Fibroblast of skin of right biceps (primary cell): ENCODE data around the gene POFUT2.
A peak's percentile ranks its signal among the peaks of the same experiment; 100 is the strongest.

Source experiments
- DNase-seq: peaks from one replicate; pipeline ENCODE4 v3.0.0-alpha.2; 2013

Gene POFUT2

DNA sequence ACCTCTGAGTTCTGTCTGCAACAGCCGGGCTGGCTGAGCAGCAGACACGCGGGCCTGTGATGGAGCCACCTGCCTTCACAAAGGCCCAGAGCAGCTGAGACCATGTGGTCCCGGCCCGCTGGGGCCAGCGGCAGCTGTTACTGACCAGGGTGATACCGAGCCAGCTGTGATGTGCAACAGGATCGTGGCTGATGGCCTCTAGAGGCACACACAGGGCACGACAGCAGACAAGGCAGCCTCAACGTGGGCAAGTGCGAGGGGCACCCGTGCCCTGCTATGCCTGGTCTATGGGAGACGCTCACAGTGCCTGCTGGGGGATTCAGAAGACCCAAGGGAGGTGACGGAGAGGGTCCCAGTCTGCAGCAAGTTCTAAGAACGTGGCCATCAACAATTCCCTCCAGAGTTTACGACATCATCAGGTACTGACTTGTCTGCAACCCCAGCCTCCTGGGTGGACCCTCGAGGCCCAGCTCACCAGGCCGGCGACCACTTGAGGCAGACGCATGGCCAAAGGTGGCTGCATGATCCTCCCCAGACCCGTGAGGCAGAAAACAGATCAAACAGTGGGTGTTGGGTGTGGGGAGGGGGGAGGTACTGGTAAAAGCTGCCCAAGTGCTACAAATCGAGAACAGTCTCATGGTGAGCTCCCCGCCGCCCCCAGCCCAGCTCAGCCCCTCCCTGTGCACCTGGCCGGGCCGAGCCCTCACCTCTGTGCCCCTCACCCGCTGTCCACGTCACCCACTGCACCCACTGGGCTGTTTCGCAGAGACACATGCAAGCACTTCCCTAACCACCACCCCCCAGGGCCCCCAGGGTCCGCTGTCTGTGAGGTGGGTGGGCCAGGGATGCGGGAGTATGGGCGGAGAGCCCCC, 6.0 kb downstream of the POFUT2 start:
- no peak for DNase-seq

DNA sequence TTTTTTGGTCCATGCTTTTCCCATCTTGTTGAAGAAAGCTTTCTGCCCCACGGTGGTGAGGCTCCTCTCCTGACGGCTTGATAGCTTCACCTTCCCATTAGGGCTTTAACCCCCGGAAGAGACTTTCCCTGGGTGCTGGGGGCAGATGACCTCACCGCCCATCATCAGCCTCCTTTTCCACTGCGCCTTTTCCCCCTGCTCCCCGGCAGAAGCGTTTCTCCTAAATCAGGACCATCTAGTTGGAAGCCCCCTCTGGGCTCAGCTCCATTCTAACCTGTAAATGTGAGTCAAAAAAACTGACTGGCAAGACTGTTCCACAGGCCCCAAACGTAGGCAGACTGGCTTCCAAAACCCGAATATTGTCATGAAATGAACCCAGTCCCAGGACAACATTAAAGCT, 6.7 kb downstream of the POFUT2 start:
- no peak for DNase-seq

DNA sequence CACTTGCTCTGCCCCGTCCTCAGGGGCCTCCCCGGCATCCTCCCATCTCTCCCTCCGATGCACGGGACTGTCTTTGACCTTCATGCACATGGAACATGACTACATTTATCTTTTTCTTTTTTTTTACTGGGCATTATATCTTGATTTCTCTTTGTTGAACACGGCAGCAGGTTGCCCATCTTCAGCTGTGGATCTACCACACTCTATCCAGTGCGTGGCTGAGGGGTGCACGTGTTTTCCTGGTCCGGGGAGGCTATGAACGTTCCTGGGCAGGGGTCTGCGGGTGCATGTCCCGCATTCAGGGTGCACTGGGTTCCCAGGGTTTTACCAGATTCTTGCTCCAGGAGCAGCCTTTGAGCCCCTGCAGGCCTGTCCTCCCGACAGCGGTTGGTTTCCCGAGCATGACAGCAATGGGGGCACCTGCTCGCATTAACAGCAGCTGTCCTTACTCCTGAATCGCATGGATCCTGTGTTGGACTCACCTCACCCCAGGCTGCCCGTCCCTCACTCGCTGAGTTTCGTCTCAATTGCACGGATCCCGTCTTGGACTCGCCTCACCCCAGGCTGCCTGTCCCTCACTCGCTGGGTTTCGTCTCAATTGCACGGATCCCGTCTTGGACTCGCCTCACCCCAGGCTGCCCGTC, 7.4 kb downstream of the POFUT2 start:
- no peak for DNase-seq

DNA sequence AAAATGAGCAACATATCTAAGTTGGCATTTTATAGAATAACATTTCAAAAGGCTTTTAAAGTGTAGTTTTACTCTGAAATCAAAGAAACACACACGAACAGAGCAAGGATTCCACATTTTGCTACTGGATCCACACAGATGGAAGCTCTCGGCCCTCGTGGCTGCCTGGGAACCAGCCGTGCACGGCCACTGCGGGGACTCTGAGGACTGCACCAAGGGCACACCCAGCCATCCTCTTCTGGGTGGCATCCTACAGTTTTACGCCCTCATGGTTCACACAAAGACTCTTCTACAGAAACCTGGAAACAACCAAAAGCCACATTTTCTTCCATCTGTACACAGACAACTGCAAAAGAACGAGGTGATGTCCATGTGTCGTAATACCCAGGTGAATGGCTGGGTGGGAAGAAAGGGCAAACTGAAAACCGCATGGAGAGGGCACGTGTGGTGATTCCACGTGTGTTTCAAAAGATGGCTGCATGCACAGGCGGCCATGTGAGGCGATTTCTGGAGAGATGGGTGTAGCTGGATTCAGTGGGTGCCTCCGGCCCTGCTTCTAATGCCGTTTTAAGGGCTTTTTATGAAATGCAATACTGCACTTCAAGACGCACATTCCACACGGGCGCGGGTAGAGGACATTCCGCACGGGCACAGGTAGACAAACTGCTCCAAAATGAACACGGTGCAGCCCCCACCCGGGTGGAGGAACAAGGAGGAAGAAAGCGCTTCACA, 8.1 kb downstream of the POFUT2 start:
- no peak for DNase-seq

DNA sequence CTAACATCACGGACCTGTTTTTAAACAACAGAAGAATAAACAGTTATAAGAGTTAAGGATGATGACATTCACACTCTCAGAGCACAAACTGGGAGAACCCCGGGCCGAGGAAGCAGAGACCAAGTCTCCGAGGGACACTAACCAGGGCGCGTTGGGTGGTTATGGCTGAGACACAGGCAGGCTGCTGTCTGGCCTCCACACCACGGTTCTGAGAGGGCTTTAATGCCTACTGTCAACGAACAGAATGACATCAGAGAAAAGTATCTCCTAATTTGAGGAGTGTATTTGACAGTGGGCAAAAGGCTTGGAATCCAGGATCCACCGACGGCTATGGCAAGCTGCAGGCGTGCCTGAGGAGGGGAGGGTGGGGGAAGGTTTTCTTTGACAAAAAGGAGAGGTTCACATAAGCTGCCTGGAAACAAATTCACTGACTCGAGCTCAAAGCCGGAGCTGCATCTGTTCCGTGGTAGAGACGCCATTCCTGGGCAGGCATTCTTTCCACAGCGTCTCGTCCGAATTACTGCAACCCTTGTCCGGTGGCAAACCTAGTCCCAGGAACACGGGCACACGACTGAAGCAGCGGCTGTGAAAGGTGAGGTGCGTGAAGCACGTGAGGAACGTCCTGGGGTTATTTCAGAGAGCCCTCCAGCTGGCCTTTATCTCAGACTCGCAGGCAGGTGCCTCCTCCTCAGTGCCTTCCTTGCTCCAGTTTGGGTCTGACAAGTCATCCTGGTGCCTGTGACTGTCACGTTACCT, 9.4 kb downstream of the POFUT2 start:
- no peak for DNase-seq

DNA sequence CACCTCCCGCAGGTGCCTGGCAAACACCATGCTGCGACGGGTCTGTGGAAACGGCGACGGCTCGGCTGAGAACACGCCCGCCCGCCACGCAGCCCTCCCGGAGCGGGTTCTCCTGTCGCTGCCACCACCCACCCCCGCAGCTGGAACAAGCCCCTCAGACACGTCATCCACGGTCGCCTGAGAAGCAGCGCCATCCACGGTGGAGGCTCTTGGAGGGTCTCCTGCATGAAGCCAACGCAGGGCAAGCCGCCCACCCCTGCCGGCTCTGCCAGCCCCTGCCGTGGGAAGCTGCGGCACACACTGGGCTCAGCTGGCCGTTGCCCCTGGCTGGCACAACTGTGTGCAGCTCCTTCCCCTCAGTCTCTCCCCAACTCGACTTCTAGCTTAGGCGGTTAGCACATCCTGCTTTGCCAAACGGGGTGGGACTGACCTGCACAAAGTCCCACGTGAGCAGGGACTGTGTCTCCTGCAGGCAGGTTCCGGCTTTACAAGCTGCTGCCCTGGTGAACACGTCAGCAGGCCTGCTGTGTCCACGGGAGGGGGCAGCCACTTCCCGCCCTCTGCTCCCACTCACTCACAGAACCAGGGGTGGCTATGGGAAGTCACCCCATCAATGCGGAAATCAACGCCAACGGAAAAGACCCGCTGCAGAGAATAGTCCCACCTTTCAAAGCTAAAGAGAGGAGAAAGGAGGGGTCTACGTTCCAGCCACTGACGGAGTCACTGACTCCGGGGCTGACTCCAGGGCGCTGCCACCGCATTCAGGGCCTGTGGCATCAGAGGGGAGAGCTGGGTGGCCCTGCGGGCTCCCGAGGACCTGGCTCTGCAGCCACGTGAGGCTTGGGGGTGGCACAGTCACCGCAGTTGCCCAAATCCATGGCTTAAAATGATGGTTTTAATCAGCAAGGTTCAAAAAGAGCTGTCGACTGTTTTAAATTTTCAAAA, 10.3 kb downstream of the POFUT2 start:
- DNase-seq, result no peak

DNA sequence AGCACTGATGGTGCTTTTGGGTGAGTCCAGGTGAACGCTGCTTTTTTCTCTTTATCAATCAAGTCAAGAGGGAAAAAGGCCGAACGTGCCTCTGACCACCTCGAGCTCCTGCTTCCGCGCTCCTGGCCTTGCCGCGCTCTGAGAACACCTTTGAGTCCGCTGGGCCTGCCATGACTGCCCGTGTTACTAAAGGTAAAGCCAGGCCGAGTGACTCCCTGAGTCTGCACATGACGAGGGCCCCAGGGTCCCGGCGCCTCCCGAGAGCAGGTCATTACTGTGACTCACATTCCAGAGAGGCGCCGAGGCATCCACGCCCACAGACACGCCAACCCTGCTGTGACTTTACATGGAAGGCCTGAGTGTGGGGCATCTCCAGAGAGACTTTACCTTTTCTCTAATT, 11.1 kb downstream of the POFUT2 start:
- DNase-seq, result no peak

DNA sequence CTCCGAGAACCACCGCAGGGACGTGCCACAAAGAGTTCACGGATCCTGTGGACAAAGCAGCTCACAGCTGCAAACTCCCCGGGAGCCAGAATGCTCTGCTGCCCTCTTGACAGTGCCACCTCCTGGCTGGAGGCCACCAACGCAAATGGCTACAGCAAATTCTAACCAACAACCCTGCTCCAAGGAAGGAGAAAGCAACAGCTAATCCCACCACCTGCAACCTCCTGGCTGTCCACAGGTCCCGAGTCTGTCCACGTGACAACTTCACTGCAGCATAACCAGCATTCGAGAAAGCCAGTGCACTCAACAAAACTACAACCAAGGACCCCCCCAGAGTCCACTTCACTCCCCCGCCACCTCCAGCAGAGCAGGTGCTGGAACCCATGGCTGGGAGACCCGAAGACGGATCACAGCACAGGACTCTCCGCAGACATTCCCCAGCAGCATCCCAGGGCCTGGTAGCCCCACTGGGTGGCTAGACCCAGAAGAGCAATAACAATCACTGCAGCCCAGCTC, 17.3 kb downstream of the POFUT2 start:
- DNase-seq, result no peak

DNA sequence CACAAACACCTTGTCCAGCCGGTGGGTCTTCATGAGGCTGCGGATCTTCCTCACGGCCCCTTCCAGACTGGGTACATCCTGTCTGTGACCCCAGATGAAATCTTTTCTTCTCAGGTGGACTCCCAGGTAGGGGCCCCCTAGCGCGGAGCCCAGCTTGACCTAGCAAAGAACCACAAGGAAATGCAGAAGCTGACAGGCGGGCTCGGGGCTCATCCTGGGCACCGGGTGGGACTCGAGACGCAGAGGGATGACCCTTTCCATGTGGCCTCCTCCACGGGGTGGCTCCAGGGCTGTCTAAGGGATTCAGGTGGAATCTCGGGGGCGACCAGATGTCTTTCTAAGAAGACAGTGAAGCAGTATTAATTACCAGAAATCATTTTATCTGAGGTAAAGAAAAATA, 17.8 kb downstream of the POFUT2 start:
- DNase-seq, result no peak

DNA sequence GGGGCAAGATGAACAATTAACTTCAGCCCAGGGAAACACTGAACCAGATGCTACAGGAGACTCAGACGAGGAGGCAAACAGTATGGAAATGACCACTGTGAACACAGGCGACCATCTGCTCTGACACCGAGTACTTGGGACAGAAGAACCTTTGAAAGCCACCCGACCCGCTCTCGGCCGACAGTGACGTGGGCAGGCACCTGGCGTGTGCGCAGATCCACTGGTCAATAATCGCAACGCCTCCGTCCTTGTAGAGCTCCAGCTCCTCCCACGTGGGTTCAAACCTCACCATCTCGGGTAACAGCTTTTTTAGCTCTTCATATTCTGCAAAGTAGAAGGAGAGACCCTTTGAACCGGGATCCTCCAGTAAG, 20.3 kb downstream of the POFUT2 start:
- no peak for DNase-seq

DNA sequence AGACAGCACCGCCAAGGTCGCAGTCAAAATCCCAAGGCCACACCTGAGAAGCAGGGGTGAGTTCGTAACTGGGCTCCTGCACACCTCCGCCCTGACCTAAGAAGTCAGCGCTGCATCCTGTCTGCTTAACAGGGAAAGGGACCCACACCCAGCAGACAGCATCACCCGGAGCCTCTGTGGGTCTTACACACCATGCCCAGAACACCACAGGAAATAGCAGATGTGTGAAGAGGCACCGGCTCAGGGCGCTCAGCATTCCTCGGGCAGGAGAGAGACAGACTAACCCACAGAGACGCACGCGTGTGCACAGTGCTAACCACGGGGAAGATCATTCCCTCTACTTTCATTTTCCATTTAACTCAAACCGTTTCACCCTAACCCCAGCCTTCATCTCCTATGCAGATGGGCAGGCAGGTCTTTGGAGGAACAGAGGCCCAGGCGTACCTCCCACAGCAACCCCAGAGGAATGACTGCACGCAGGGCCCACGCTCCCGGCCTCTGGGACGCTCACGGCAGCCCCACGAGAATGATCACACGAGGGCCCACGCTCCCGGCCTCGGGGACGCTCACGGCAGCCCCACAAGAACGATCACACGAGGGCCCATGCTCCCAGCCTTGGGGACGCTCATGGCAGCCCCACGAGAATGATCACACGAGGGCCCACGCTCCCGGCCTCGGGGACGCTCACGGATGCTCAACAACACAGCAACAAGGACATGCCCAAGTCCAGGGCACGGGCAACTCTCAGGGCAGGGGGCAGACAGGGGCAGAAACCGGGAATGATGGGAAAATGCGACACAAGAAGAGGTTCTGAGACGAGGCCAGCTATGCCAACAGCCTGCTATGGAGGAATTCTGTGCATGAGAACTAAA, 20.9 kb downstream of the POFUT2 start:
- peak; percentile 58 for DNase-seq

DNA sequence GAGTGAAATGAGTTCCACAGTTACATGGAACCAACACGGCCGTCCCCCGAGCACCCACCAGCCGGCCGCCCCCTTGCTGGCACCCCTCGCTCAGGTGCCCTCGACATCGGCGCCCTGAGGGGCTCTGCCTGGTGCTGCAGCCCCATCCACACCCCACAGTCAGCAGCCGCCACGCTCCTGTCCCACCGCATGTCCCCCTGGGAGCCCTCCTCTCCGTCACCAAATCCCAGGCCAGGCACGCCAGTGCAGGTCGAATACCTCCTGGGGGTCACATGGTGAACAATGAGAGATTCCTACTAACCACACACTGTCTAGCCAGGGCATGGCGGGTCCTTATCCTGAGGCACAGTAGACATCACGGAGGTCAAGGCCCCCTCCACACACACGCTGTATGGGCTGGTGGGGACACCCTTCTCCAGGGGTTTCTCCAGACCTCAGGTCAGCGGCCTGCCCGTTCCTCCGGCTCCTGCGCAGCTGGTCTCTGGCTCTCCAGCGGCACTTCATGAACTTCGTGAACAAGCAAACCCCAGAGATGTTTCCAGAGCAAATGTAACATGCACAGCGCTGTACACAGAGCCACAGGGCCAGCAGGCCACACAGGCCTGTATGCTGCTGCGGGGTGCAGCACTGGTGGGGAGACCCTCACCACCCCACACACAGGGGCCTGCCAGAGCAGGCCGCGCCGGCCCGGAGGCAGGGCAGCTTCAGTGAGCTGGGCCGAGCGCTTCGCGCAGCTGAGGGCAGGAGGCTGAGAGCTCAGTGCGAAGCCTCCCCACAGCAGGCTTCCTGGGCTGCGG, 21.8 kb downstream of the POFUT2 start:
- no peak for DNase-seq

DNA sequence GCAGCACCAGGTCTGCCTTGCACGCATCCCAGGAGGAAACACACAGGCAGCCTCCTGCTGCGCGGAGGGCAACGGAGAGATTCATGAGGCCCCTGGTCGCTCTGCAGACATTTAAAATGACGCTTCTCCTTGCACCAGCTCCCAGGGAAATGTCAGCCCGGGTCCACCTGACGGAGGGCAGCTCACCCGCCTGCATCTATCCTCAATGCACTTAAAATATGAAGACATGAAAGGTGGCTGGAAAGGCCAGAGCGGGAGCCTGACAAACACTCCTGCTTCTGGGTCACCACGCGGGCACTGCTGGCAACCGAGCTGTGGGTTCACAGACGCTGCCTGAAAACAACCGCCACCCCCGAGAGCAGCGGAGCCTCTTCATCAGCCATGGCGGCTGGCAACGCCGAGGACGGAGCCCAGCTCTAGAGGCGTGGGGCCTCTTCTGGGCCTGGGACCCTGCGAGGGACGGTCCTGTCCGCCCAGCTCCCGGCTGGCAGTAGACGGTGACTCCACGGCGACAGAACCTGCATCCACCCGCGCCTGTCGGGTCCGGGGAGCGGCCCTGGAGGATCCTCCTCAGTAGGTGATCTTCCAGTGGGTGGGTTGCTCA, 22.7 kb downstream of the POFUT2 start:
- DNase-seq, result no peak

DNA sequence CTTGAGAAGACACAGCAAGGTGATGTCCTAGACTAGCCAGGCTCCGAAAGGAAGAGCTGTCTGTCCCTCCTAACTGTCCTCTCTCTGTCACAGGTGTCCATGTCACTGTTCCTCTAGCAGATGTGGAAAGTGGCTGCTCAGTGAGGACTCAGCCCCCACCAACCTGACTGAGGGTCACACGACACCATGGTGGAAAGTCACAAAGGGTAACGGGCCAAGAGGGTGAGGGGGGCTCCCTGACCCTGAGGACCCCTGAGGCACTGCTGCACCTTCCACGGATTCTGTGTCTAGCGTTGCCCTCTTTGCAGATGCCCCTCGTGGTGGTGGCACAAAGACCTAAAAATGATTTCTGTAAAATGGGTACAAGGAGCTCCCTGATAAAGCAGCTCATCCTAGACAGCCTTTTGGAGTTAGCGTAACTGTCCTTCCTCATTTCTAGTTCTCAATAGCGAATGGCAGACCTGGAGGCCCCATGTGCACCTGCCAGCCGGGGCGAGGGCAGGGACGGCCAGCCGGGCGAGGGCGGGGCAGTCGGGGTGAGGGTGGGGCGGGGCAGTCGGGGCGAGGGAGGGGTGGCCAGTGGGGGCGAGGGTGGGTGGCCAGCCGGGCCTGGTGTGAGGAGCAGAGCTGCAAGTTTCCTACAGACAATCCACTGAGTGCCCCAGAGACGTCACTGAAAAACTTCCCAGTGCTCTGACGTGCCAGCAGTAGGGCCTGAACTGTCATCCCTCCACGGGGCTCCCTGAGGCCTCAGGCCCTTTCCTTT, 23.4 kb downstream of the POFUT2 start:
- DNase-seq, result no peak

DNA sequence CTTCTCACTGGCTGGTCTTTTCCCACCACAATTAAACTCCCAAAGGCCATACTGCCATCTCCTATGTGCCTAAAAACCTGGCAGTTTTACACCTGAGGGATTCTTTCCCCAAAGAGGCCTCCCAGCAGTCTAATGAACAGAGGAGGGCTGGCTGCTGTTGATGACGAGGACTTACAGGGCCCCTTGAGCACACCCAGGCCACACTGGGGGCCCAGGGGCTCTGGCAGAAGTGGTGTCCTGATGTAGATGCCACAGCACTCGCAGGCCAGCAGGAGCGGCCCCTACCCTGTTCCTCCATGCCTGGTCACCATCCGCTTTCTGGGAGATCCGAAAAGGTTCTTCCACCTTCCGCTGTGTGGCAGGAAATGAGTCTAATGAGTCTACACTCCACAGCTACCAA, 24.2 kb downstream of the POFUT2 start:
- no peak for DNase-seq

DNA sequence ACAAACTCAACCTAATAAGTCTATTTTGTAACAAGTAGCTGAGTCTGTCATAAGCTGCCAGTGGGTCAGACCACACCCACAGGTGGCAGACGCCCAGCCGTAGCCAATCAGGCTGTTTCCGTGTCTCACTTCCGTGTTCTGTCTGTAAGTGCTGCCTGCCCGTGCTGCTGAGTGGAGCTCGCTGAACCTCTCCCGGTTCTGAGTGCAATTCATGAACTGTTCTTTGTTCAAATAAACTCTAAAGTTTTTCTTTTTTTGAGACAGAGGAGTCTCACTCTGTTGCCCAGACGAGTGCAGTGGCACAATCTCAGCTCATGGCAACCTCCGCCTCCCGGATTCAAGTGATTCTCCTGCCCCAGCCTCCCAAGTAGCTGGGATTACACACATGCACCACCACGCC, 25.1 kb downstream of the POFUT2 start:
- DNase-seq, result no peak

DNA sequence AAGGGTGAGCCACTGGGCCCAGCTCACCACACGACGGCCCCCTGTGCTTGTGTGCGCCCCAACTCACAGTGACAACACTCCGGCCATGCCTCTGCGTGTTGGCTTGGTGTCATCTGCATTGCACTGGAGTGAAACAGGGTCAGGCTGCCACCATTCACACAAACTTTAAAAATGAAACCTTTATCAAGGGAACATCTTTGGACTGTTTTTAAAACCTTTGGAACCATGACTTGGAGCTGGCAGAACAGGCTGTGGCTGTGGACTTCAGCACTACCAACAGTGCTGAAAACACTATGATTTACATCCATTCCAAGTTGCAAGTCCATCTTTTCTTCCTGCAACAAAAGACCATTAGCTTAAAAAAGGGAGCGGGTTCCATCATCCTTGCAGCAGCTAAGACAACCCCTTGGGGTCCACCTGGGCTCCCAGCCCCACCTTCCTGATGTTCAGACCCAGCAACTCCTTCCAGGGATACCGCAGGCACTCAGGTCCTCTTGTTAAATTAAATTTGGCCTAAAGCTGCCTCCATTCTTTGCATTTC, 25.6 kb downstream of the POFUT2 start:
- no peak for DNase-seq

DNA sequence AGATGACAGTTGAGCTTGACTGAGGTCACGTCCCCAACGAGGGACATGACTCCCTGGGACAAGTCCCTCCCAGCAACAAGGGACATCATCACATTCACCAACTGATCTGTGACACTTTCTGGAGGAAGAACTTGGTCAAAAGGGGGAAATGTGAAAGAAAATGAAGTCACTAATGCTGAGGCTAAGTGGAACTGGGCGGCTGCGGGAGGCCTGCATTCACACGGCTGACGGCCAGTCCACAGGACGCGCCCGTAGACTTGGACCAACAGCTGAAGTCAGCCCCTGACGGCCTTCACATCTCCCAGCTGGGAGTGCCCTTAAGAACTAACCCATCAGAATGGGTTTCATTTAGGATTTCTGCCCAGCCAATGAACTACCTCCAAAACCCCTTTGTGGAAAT, 26.6 kb downstream of the POFUT2 start:
- no peak for DNase-seq
